GM19043 (cell line): ENCODE data around the gene NFKB2.
A peak's percentile ranks its signal among the peaks of the same experiment; 100 is the strongest.

ENCODE experiments used
- ATAC-seq: cut with Tn5 transposase; IDR thresholded peaks from one replicate; pipeline ENCODE4 v1.9.1; 2021; ENCODE audit warnings: low read depth; ENCODE audit not compliant: unreplicated experiment

NFKB2 gene

DNA sequence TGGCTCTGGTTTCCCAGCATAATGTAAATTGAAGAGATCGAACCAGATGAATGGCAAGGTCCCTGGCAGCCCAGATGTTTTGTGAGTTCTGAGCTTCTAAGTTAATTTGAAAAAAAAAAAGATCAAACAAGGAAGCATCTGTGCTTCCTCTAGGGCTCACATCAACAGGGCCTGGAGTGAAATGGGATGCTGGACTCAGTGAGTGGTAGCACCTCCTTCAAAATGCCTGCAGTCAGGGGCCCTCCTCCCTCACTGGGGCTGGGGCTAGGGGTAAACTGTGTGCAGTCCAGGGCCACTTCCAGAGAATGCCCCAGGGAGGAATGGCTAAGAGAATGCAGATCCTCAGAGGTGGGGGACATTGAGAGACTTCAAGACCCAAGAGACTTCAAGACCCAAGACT is 42.9 kb downstream of the NFKB2 start:
- ATAC-seq, result no peak

GRCh38 chr10:102444851-102445250 is 49.3 kb downstream of the NFKB2 start:
- no peak for ATAC-seq

DNA sequence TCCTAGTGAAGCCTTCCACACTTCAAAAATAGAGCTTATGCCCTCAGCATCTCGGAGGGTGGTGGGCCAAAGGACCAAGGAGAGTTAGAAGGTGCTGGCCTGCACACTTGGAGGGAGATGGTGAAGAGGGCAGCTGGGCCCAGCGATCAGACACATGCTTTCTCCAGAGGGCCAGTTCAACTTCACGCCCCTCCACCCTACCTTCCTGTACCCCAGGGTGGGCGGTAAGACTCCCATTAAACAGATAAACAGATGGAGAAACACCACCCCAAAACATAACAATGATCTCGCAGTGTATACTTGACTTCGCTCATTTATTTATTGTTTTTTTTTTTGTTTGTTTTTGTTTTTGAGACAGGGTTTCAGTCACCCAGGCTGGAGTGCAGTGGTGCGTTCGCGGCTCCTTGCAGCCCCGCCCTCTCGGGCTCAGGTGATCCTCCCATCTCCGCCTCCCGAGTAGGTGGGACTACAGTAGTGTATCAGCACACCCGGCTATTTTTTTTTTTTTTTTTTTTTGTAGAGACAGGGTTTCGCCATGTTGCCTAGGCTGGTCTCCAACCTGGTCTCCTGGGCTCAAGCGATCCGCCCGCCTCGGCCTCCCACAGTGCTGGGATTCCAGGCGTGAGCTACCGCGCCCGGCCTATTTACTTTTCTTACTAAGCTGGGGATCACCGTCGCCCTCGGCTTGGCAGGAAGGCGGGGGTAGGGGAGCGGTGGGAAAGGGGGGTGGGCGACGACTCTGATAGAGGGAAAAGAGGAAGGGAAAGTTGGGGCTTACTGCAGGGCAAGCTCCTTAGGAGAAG is 54.0 kb downstream of the NFKB2 start:
- ATAC-seq, result peak; percentile 65

DNA sequence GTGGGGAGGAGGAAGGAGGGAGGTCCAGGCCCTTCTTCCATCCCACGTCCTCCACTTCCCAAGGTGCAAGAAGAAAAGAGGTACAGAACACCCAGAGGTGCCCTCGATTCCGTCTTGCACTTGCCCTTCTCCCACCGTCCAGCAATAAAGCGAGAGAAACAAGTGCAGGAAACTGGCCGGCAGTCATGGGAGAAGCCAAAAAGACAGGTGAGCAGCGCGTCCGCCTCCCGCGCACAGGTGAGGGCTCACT is 54.5 kb downstream of the NFKB2 start:
- no peak for ATAC-seq

DNA sequence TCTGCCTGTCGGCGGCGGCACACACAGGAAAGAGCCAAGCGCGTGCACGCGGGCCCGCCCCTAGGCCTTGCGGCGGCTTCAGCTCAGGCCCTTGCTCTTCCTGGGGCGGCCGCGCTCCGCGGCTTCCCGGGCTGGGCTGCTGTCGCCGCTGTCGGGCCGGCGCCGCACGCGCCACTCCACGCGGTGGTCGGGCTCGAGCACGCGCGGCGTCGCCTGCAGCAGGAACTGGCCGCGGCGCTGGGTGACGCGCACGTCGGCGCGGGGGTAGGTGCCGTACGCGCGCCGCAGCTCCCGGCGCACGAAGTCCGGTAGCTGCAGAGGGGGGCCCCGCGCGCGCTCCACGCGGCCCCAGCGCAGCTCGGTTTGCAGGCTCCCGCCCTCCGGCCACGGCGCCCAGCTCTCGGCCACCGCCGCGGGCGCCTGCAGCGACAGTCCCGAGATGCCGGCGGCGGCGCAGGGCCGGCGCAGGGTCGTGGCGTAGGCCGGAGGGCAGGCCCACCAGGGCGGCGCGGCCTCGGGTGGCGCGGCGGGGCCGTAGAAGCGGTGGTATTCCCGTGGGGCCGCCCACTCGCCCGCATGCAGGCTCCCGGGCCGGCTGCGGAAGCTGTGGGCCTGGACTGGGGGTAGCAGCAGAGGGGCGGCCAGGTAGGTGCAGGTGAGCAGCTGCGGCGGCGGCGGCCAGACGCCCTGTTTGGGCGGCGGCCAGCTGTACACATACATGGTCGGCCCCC is 55.0 kb downstream of the NFKB2 start:
- ATAC-seq, result peak; percentile 68

- ATAC-seq, result no peak
Measured at GRCh38 chr10:102451105-102451969, 55.8 kb downstream of the NFKB2 start, which contains the start of gene C10orf95. C10orf95 (minus strand) TSS chr10:102451543; CDS start chr10:102451093, 450 bp downstream.
